ENCODE results near the gene TANC1.

Gene TANC1

GRCh38 chr2:158996378-158996993, 28.0 kb downstream of the TANC1 start:
- DNase-seq, result no peak

DNA sequence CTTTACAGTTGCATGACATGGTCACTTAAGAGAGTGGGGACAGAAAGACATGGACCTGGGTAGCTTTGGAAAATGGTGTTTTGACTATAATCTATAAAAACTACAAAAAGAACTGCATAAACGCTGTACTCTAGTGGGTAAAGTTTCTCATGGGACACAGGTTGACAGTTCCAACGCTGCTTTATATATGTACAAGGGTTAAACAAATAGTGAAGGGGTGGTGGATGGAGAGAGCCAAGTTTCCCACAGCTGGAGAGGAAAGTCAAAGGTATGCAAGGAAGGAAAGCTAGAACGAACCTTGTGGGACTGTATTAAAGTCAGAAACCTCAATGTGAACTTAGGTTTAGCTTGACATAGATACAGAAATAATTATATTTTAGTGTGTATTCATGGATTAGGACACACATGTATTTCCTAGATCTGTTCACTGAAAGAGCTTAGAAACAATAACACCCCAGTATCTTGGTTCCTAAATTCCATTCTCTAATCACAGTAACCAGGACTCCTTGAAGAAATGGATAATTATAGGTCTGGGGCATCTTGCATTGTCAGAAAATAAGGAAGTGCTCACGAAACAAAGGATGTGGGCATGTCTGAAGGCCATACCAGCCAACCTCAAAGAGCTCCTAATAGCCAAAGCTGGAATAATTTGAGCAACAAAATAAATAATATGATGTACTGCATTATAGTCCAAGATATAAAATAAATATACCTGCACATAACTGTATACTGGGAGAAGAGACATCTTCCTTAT, 28.8 kb downstream of the TANC1 start:
- no peak for DNase-seq

DNA sequence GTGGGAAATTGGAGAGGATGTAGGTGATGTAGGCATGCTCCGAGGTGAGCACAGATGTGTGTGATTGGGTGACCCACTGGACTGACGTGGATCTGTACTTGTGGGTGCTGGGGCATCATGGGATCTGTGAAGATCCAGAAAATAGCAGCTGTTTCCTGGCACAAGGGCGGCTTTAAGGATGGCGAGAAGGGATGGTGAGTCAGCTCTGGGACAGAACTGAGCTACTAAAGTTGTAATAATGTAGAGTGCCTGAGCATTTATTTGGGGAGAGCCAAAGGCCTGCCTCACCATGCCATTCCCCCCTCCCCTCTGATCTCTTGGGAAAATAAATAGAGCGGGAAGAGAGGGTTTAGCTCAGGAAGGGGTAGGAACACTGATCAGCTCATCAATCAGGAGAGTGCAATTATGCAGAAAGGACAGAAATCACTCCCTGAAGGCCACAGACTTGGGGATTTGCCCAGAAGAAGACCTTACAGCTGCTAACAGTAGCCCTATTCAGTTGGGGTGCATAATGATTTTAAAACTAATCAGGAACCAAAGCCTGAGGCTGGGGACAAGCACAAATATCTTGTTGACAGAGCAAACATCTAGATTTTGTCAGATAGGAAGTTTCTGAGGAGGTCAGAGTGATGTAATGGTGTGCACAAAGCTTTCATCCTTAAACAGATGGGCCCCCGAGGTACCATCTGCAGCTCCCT, 30.3 kb downstream of the TANC1 start:
- no peak for DNase-seq

- DNase-seq, result no peak
Observed at GRCh38 chr2:158999458-158999857, 31.0 kb downstream of the TANC1 start.

DNA sequence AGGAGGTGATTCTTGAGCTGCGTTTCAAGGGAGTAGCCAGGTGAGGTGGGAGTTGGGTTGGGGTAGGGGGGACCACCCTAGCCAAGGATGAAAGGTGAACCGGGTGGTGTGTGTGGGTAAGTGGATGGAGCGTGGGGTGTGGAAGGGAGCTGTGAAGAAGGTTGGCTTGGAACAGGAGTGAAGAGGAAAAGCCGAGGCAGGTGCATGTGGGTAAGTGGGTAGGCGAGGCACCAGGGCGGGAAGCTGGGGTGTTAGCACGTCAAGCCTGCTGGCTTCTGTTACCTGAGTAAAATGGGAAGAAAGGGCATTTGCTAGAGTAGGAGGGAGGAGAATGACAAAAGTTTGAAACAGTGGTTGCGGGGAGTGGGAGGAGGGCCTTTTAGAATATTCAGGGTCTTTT, 31.6 kb downstream of the TANC1 start:
- no peak for DNase-seq

DNA sequence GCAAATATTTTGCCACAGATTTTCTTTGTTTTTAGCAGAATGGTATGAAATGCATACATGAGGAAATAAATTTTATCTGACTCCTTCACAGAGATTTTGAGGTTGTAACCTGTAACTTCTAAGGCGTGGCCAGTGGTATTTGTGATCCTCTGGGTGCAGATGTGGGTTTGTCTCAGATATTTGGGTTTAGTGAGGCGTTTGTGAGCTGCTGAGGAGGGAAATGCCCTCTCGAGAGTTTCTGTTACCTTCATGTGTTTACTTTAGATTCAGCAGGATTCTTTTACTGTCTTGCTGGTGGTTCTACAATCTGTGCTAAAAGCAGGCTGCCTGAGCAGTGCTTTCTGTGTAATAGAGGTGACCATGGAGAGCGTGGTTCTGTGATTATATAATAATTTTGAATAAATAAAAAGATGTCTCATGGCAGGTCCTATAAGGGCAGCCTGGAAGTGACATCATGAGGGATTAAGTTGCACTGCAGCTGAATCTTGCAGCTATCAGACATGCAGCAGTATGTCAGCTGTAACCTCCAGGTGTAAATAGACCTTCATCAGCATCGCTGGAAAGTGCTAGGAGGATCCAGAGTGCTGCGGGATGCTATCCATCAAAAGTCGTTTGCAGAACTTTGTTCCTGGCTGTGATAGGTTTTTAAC, 34.1 kb downstream of the TANC1 start:
- DNase-seq, result no peak

GRCh38 chr2:159003555-159003954, 35.1 kb downstream of the TANC1 start:
- no peak for DNase-seq

DNA sequence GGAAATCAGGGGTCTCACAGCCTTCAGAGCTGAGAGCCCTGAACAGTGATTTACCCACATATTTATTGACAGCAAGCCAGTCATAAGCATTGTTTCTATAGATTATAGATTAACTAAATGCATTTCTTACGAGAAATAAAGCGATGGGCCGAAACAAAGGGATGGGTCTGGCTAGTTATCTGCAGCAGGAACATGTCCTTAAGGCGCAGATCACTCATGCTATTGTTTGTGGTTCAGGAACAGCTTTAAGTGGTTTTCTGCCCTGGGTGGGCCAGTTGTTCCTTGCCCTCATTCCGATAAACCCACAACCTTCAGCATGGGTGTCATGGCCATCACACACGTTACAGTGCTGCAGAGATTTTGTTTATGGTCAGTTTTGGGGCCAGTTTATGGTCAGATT, 36.4 kb downstream of the TANC1 start:
- DNase-seq, result no peak

DNA sequence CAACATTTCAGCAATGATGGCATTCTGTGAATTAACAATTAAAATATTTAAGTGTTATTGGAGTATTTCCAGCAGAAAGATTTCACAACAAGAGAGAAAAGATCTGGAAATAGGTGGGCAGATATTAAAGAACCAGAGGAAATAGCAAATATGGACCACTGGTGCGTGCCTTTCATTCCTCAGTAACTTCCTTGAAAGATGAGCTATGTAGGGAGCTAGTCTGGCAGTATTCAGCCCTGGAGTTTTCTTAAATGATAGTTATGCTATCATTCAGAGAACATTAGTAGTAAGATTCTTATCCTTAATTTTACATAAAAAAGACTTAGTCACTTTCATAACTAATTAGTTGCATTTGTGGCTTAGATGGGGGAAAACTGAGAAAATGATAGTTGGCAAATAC, 41.5 kb downstream of the TANC1 start:
- DNase-seq, result no peak

DNA sequence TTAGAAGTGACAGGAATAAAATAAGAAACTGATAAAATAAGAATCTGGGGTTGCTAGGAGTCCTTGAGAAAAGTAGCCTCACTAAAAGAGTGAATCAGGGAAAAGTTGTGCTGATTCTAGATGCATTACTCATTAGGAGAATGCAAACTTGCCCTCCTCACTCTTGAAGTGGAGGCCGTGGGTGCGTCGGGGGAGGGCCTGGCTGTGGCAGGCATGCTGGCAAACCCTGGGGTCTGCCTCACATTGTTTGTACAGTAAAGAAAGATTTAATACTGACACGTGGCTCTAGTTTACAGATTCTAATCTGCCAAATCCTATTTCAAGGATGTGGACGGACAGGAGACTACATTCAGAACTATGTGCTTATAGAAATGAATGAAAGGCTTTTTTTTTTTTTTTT, 41.9 kb downstream of the TANC1 start:
- no peak for DNase-seq

- no peak for DNase-seq
Observed at GRCh38 chr2:159010963-159011362, 42.5 kb downstream of the TANC1 start.

DNA sequence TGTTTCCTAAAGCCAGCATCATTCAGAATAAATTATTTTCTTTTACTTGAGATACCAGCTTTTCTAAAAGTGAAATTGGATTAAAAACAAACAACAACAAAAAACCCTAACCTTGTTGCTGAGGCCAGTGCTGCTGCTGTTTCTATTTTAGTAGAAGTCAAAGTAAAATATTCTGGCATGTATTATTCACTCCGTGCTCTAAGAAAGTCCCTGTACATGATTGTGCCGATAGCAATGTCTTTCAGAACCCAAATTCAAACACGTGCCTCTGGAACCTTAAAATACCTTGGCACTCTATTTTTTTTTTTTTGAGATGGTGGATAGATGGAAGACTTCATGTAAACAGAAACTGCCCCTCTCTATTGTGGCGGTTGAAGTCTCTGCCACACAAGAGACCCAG, 43.7 kb downstream of the TANC1 start:
- no peak for DNase-seq

- no peak for DNase-seq
Observed at GRCh38 chr2:159013103-159013502, 44.7 kb downstream of the TANC1 start.

- no peak for DNase-seq
Observed at GRCh38 chr2:159015174-159015573, 46.7 kb downstream of the TANC1 start.

- DNase-seq, result no peak
Observed at GRCh38 chr2:159015823-159016222, 47.4 kb downstream of the TANC1 start.

DNA sequence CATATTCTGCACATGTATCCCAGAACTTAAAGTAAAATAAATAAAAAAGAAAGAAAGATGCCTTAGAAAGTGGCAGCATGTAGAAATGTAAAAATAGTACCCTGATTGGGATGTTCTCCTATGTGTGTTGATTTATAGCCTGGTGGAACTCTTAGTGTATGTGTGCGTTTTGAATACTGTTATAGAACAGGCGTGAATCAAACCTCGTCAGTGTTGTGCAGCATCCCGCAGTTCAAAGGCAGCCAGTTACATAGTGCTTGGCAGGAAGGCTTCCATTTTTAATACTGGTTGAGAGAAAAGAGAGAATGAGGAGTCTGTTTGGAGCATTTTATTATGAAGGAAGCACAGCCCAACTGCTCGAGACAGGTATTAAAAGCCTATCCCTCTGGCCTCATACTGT, 49.4 kb downstream of the TANC1 start:
- no peak for DNase-seq

- no peak for DNase-seq
Observed at GRCh38 chr2:159019021-159019420, 50.6 kb downstream of the TANC1 start.

GRCh38 chr2:159022019-159022418, 53.6 kb downstream of the TANC1 start:
- DNase-seq, result no peak

- DNase-seq, result no peak
Observed at GRCh38 chr2:159026170-159026569, 57.7 kb downstream of the TANC1 start.

DNA sequence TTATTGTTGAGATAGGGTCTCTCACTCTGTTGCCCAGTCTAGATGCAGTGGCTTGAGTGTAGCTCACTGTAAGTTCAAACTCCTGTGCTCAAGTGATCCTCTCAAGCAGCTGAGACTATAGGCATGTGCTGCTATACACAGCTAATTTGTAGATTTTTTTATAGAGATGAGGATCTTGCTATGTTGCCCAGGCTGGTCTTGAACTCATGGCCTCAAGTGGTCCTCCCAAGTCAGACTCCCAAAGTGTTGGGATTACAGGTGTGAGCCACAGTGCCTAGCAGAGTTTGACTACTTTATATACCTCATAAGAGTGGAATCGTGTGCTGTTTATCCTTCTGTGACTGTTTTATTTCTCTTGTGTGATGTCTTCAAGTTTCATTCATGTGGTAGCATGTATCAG, 60.3 kb downstream of the TANC1 start:
- no peak for DNase-seq

GRCh38 chr2:159029936-159030335, 61.5 kb downstream of the TANC1 start:
- no peak for DNase-seq

GRCh38 chr2:159030674-159031380, 62.4 kb downstream of the TANC1 start:
- no peak for DNase-seq

- no peak for DNase-seq
Observed at GRCh38 chr2:159032146-159032545, 63.7 kb downstream of the TANC1 start.

Data from NCI-H2107 (cell line).